ENCODE results near the gene RBM7.

- no peak for TF ChIP-seq RAD21 (IDR thresholded peaks at IDR 0.05; ENCODE audit: low read depth)
- TF ChIP-seq REST (IDR thresholded peaks at IDR 0.05; ENCODE audit: low read depth), result no peak
- no peak for TF ChIP-seq EGR1 (IDR thresholded peaks at IDR 0.05)
- TF ChIP-seq EP300 (IDR thresholded peaks at IDR 0.05; ENCODE audit: borderline replicate concordance), result no peak
- TF ChIP-seq YY1 (IDR thresholded peaks at IDR 0.05; ENCODE audit: low read depth), result no peak
Measured at GRCh38 chr11:114440121-114440860, 39.8 kb downstream of the RBM7 start.
